ENCODE data around the gene NFE2L3. TPM values are rescaled to one million over a fixed set of nuclear protein-coding genes. Genes with fewer than 3 reads are reported as not detected.

NFE2L3 gene
- total RNA-seq, 2 donors from 2014 or later = 4.9 to 6.6 TPM

DNA sequence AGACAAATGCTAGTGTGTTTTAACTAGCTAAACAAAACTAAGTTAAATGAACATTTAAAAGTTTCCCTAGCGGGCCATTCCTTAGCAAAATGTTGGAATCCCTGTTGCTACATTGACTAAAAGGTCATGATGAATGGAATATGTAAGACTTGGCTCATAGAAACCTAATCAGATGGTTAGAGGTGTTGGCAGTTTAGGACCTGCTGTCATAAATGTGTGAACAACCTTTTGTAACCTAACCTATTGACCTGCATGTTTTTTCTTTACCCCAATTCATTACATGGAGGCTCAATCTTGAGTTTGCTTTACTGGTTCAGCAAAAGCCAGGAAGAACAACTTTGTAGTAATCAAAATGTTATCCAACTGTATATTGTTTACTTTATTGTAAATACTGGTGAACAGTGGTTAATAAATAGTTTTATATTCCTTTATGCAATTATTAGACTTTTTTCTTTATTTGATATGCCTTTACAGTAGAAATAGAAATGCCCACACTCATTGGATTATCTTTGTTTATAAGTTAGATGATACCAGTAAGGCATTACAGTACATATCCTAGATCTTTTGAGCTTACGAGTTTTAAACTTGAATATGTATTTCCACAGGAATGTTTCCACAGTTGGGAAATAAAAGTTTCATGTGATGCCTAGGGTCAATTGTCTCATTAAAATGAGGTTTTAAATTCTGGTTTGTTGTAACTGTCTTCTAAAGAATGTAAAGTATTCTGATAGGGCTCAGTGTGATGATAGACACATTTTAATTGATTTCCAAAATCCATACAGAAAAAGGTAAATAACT is 61.1 kb downstream of the NFE2L3 start:
- Histone ChIP-seq H3K9me3 (no peaks in the 10 kb centered on the region), H3K27me3 (no peaks in the 10 kb centered on the region), H3K36me3 (replicated peaks in 1 of 2; ENCODE audit: insufficient read depth in 1 of 2, low read depth in 2 of 2) (peaks cover 3 to 23% of the 10 kb centered on the region in 2 donors), H3K4me1 (no peaks in the 10 kb centered on the region), H3K4me3 (no peak overlapping the region), H3K27ac (no peak overlapping the region)
- DNase-seq (no peak), ATAC-seq (no peak)
- TF ChIP-seq, protein P1, sequence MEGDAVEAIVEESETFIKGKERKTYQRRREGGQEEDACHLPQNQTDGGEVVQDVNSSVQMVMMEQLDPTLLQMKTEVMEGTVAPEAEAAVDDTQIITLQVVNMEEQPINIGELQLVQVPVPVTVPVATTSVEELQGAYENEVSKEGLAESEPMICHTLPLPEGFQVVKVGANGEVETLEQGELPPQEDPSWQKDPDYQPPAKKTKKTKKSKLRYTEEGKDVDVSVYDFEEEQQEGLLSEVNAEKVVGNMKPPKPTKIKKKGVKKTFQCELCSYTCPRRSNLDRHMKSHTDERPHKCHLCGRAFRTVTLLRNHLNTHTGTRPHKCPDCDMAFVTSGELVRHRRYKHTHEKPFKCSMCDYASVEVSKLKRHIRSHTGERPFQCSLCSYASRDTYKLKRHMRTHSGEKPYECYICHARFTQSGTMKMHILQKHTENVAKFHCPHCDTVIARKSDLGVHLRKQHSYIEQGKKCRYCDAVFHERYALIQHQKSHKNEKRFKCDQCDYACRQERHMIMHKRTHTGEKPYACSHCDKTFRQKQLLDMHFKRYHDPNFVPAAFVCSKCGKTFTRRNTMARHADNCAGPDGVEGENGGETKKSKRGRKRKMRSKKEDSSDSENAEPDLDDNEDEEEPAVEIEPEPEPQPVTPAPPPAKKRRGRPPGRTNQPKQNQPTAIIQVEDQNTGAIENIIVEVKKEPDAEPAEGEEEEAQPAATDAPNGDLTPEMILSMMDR (IDR thresholded peaks at IDR 0.05) = no peak
- no peak for TF ChIP-seq POLR2A (IDR thresholded peaks at IDR 0.05)
- WGBS, 2 donors = 92 to 96% methylated on average over 2 of the region's 2 CpGs
- intact Hi-C loops (cut with DNase I) = no loop called here

- Histone ChIP-seq H3K4me1 (no peaks in the 10 kb centered on the region), H3K36me3 (replicated peaks in 1 of 2; ENCODE audit: insufficient read depth in 1 of 2, low read depth in 2 of 2) (peaks cover 3 to 19% of the 10 kb centered on the region in 2 donors), H3K27ac (no peak overlapping the region), H3K27me3 (no peaks in the 10 kb centered on the region), H3K9me3 (no peaks in the 10 kb centered on the region), H3K4me3 (no peak overlapping the region)
- DNase-seq (no peak), ATAC-seq (no peak)
- no peak for TF ChIP-seq POLR2A (IDR thresholded peaks at IDR 0.05)
- TF ChIP-seq, protein P1 (IDR thresholded peaks at IDR 0.05) = no peak
- WGBS, 2 donors = 75 to 81% methylated on average over 5 of the region's 5 CpGs
- intact Hi-C loops (cut with DNase I) = no loop called here
These were observed 62.0 kb downstream of the NFE2L3 start for GRCh38 chr7:26213807-26214515.

- peaks cover 3 to 5% of the 10 kb centered on the region in 2 donors for H3K36me3 ChIP-seq (replicated peaks in 1 of 2; ENCODE audit: insufficient read depth in 1 of 2, low read depth in 2 of 2)
- TF ChIP-seq, protein P1 (IDR thresholded peaks at IDR 0.05) = no peak
- no peak for TF ChIP-seq POLR2A (IDR thresholded peaks at IDR 0.05)
- no peaks in the 10 kb centered on the region for H3K4me1 ChIP-seq
- H3K27ac ChIP-seq = no peak overlapping the region
- intact Hi-C loops (cut with DNase I) = no loop called here
- no peak for ATAC-seq
- 63 to 72% methylated on average over 2 of the region's 2 CpGs for WGBS, 2 donors
- no peaks in the 10 kb centered on the region for H3K27me3 ChIP-seq
- no peak for DNase-seq
- no peaks in the 10 kb centered on the region for H3K9me3 ChIP-seq
- no peak overlapping the region for H3K4me3 ChIP-seq
These were observed 64.1 kb downstream of the NFE2L3 start for GRCh38 chr7:26216049-26216448.

- no peak overlapping the region for H3K27ac ChIP-seq
- ATAC-seq (no peak), DNase-seq (no peak)
- no peak for TF ChIP-seq POLR2A (IDR thresholded peaks at IDR 0.05)
- TF ChIP-seq, protein P1 (IDR thresholded peaks at IDR 0.05) = no peak
- no peaks in the 10 kb centered on the region for H3K27me3 ChIP-seq
- no peaks in the 10 kb centered on the region for H3K36me3 ChIP-seq (replicated peaks in 1 of 2; ENCODE audit: insufficient read depth in 1 of 2, low read depth in 2 of 2)
- H3K4me3 ChIP-seq = no peak overlapping the region
- no peaks in the 10 kb centered on the region for H3K9me3 ChIP-seq
- intact Hi-C loops (cut with DNase I) = no loop called here
- H3K4me1 ChIP-seq = no peaks in the 10 kb centered on the region
- 65 to 68% methylated on average over 5 of the region's 5 CpGs for WGBS, 2 donors
These were observed 72.4 kb downstream of the NFE2L3 start for GRCh38 chr7:26224359-26224758.

Data from body of pancreas (tissue), 4 donors.